ENCODE data around the gene CUL4A. TPM values are rescaled to one million over a fixed set of nuclear protein-coding genes. Genes with fewer than 3 reads are reported as not detected.

CUL4A gene
- total RNA-seq, 2 experiments from 2014 or later, result 54.6 to 56.6 TPM

- Mint-ChIP-seq H3K9me3 (no peaks in the 10 kb centered on the region), H3K4me3 (no peak overlapping the region), H3K36me3 (ENCODE audit: low read depth) (peaks cover 94% of the 10 kb centered on the region), H3K4me1 (ENCODE audit: low read depth) (no peaks in the 10 kb centered on the region), H3K27me3 (no peaks in the 10 kb centered on the region), H3K27ac (no peak overlapping the region)
- H3K9me3 ChIP-seq (ENCODE audit: control insufficient read depth in 1 of 2, insufficient read depth in 1 of 2, low read length in 2 of 2), result no peaks in the 10 kb centered on the region
- ChIA-PET CTCF (no interaction called here), POLR2A (interaction anchor here (0.8 kb wide), 1 partner anchor 13 kb away, joined by 3 read pairs; the partner anchor contains the start of gene PCID2)
- no peaks in the 10 kb centered on the region for H3K27me3 ChIP-seq (ENCODE audit: control insufficient read depth in 1 of 2, insufficient read depth in 2 of 2, low read length in 2 of 2)
- peaks cover 88% of the 10 kb centered on the region for H3K36me3 ChIP-seq (ENCODE audit: insufficient read depth, low read length)
- DNase-seq (no peak), ATAC-seq (ENCODE audit: poor library complexity) (no peak)
- TF ChIP-seq CTCF (IDR thresholded peaks at IDR 0.05), result no peak
- H3K4me1 ChIP-seq (ENCODE audit: insufficient read depth, low read length), result no peaks in the 10 kb centered on the region
- intact Hi-C loops (cut with DNase I, micrococcal nuclease), result no loop called here
- H3K27ac ChIP-seq (ENCODE audit: low read depth in 1 of 2, low read length in 2 of 2), result no peak overlapping the region
- H3K4me3 ChIP-seq (ENCODE audit: low read length), result no peak overlapping the region
These were observed 14.1 kb upstream of the CUL4A start for GRCh38 chr13:113195360-113195759.

- Histone ChIP-seq H3K36me3 (ENCODE audit: insufficient read depth, low read length) (peaks cover 77% of the 10 kb centered on the region), H3K4me1 (ENCODE audit: insufficient read depth, low read length) (peaks cover 4% of the 10 kb centered on the region), H3K4me3 (ENCODE audit: low read length) (no peak overlapping the region), H3K27me3 (ENCODE audit: control insufficient read depth in 1 of 2, insufficient read depth in 2 of 2, low read length in 2 of 2) (no peaks in the 10 kb centered on the region), H3K9me3 (ENCODE audit: control insufficient read depth in 1 of 2, insufficient read depth in 1 of 2, low read length in 2 of 2) (no peaks in the 10 kb centered on the region), H3K27ac (ENCODE audit: low read depth in 1 of 2, low read length in 2 of 2) (no peak overlapping the region)
- POLR2A ChIA-PET, result interaction anchor here (1.2 kb wide), 1 partner anchor 12 kb away, joined by 4 read pairs; the partner anchor contains the start of gene CUL4A
- H3K36me3 Mint-ChIP-seq (ENCODE audit: low read depth), result peaks cover 85% of the 10 kb centered on the region
- no peak for TF ChIP-seq CTCF (IDR thresholded peaks at IDR 0.05)
- H3K27ac Mint-ChIP-seq, result no peak overlapping the region
- H3K4me3 Mint-ChIP-seq, result no peak overlapping the region
- ATAC-seq (ENCODE audit: poor library complexity), result no peak
- no peaks in the 10 kb centered on the region for H3K27me3 Mint-ChIP-seq
- no peak for DNase-seq
- intact Hi-C loops (cut with DNase I, micrococcal nuclease), result no loop called here
- peaks cover 8% of the 10 kb centered on the region for H3K4me1 Mint-ChIP-seq (ENCODE audit: low read depth)
- CTCF ChIA-PET, result no interaction called here
- no peaks in the 10 kb centered on the region for H3K9me3 Mint-ChIP-seq
These were observed 12.3 kb upstream of the CUL4A start for GRCh38 chr13:113196970-113197737.

- H3K4me1 ChIP-seq (ENCODE audit: insufficient read depth, low read length), result peaks cover 37% of the 10 kb centered on the region
- intact Hi-C loops (cut with DNase I, micrococcal nuclease), result loop anchor here in 1 of 2 experiments (10.0 kb wide), 1 partner anchor 293 kb away; the partner anchor contains the start of gene DCUN1D2
- peaks cover 57% of the 10 kb centered on the region for H3K36me3 ChIP-seq (ENCODE audit: insufficient read depth, low read length)
- H3K27me3 ChIP-seq (ENCODE audit: control insufficient read depth in 1 of 2, insufficient read depth in 2 of 2, low read length in 2 of 2), result no peaks in the 10 kb centered on the region
- Mint-ChIP-seq H3K9me3 (no peaks in the 10 kb centered on the region), H3K27ac (no peak overlapping the region), H3K4me3 (no peak overlapping the region), H3K4me1 (ENCODE audit: low read depth) (peaks cover 49% of the 10 kb centered on the region), H3K27me3 (no peaks in the 10 kb centered on the region), H3K36me3 (ENCODE audit: low read depth) (peaks cover 71% of the 10 kb centered on the region)
- H3K4me3 ChIP-seq (ENCODE audit: low read length), result no peak overlapping the region
- H3K9me3 ChIP-seq (ENCODE audit: control insufficient read depth in 1 of 2, insufficient read depth in 1 of 2, low read length in 2 of 2), result no peaks in the 10 kb centered on the region
- no peak for TF ChIP-seq CTCF (IDR thresholded peaks at IDR 0.05)
- ChIA-PET POLR2A (no interaction called here), CTCF (interaction anchor here (0.7 kb wide), 1 partner anchor 41 kb away, joined by 5 read pairs; no protein-coding TSS in a partner anchor)
- no peak overlapping the region for H3K27ac ChIP-seq (ENCODE audit: low read depth in 1 of 2, low read length in 2 of 2)
- ATAC-seq (ENCODE audit: poor library complexity) (no peak), DNase-seq (no peak)
These were observed 7.6 kb upstream of the CUL4A start for GRCh38 chr13:113201815-113202214.
